Posterior vena cava (tissue), 2 donors: ENCODE measurements around the gene RNF40. TPM values are rescaled to one million over a fixed set of nuclear protein-coding genes. Genes with fewer than 3 reads are reported as not detected.

Source experiments
- DNase-seq: peaks from one replicate; pipeline ENCODE4 v3.0.0-alpha.2; 2020; ENCODE audit warnings: low spot score
- intact Hi-C, 2 donors: fragments of 100-400 bp; cut with DNase I; formaldehyde crosslinking; loops; one replicate each; pipeline versions ENCODE4 v1.14.1 to v1.14.2; 2022 to 2023
- total RNA-seq, 2 donors: library from RNA; stranded (reverse); fragmentation: NEBNext Ultra II Directional; extraction: Animal tissue kit (Norgen Biotek cat#: 25700); gene quantifications; one replicate each; pipeline ENCODE4 v1.2.1, GENCODE V29; 2021
- donor health status: DM: yes; HTN: yes; CAD: no.
- donor health status: DM: yes; HTN: yes; CAD: no.

The RNF40 gene
- total RNA-seq, 2 donors from 2014 or later, result 60.9 to 66.5 TPM

DNA sequence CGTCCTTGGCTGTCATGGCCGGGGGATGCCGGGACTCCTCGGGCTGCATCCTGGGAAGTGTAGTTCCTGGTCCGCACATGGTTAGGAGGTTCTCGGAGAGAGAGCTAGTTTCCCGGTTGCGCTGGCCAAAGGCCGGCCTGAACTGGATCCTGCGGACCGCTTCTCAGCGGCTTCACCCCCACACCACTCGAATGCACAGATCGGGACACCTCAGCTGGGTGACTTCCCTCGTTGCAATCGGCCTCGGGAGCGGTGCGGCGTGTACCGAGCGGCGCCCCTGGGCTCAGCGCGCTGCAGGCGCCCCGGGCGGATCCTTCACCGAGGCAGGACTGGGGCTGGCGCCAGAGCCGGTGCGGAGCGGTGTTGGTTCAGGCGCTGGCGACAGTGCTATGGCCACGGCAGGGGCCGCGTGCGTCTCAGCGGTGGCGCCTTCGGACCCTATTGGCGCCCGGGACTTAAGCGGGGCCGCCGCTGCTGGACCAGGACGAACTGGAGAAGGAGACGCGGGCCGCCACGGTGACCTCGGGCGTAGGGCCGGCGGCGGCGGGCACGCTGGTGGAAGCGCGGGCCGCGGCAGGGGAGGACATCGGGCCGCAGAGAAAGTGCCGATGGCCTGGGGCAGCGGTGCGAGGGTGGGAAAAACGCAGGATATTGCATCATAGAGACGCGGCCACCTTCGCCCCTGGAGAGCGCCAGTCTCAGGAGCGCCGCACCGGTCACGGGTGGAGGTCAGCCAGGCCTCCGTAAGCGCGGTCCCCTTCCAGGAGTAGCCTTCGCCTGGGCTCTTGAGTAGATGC lies 13.5 kb downstream of the RNF40 start:
- intact Hi-C loops, result no loop called here
- peak; percentile 93 for DNase-seq

DNA sequence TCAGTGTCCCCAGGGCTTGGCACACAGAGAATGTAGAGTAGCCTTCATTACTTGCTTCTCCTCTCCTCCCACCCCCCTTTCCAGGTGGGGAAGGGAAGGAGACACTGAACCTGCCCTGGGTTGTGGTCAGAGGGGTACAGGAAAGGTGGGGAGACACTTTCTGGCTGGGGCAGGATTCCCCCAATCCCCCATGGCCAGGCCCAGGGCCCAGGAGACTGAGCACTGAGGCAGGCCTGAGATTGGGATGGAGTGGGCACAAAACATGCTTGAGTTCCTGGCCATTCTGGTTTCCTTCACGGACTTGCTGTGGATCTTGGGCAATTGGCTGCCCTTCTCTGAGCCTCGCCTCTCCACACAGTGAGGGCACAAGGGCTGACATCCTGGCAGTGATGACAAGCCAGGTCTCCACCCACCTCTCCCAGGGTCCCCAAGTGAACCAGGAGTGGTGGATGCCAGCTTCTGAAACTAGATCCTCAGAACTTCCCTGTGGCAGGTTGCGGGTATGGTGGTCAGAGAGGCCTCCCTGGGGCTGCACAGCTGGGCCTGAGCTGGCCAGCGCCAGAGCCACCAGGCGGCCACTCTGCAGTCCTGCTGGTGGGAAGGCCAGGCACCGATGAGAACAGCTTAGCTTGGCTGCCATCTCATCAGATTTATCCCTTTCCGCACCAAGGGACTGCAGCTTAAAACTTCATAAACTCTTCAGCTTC lies 15.6 kb downstream of the RNF40 start:
- no peak for DNase-seq
- intact Hi-C loops, result no loop called here

DNA sequence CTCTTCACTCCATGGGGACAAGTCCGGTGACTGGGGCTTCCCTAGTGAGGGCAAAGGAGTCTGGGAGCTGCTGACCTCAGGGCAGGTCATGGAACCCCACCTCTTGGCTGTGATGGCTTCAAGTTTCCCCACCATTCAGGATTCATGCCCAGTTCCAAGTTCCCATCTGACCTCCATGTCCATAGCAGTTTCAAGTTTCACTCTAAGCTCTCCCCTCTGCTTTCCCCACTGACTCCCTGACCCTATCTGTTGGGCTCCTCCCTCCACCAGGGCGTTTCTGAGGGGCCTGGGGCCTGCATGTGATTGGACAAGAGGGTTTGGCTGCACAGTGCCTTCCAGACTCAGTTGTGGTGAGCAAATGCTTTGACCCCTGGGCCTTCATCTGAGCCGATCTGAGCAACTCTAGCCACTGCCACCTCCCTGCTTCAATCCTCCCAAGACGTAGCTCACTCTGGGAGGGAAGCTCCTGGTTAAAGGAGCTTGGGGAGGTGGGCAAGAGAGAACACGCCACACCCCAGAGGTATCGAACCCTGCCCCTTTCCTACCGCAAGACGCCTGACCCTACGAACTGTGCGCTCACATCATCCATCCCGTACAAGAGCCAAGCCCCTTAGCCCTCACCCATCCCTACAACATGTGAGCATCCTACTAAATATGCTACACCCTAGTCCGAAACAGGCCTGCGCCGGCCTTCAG lies 16.6 kb downstream of the RNF40 start:
- no peak for DNase-seq
- intact Hi-C loops, result no loop called here

DNA sequence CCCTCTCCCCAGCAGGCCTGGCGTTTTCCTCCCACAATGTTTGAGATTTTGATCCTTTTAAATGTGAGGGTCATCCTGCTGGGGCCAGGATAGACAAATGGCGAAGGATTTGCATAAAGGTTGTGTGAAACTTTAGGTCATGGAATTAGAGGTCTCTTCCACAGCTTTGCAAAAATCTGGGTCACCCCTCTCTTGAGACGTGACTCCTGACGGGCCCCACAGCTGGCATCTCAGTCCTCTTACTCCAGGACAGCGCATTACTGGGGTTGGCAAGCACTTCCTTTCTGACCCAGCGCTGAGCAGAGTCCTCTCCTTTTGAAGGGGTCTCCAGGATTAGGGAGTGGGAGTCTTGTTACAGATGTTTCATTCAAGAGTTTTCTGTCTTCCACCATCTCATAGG lies 17.5 kb downstream of the RNF40 start:
- no peak for DNase-seq
- intact Hi-C loops, result no loop called here

DNA sequence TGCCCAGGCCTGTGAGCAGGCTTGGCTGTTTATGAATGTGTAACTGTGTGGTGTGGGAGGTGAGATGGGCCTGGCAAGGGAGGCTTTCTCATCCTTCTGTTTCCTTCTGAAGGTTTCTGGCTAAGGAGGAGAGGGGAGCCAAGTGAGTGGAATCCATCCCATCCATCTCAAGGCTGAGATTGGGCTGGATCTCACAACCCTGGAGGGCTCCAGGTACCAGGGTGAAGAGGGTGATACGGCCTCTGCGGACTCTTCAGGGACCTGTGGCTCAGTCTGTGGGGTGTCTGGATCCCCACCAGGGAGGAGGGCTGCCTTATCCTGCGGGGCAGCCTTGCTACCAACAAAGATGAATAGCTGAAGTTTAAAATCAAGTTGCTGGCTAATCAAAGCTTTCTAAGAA lies 17.9 kb downstream of the RNF40 start:
- intact Hi-C loops, result no loop called here
- no peak for DNase-seq

- no peak for DNase-seq
- intact Hi-C loops, result no loop called here
Measured at GRCh38 chr16:30780549-30780948, 18.4 kb downstream of the RNF40 start.

GRCh38 chr16:30782486-30783279 lies 20.6 kb downstream of the RNF40 start:
- intact Hi-C loops, result no loop called here
- no peak for DNase-seq

GRCh38 chr16:30783280-30784109 lies 21.4 kb downstream of the RNF40 start:
- intact Hi-C loops, result no loop called here
- no peak for DNase-seq

DNA sequence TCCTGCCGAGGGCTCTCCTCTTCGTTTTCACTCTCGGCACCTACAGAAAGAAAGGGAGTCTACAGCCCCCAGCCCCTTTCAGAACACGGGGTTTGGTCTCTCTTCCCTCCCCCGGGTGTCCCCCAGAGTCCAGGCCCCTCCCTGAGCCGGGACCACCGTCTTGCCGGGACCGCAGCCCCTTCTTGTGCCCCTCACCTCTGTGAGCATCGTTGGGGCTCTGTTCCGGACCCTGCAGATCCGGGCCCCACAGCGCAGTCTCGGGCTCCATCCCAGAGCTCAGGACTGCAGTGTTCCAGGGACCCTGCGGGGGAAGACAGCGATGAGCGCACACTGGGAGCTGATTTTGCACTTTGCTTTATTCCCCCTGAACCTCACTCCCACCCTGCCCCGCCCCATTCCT lies 22.1 kb downstream of the RNF40 start:
- DNase-seq, result no peak
- intact Hi-C loops, result no loop called here

DNA sequence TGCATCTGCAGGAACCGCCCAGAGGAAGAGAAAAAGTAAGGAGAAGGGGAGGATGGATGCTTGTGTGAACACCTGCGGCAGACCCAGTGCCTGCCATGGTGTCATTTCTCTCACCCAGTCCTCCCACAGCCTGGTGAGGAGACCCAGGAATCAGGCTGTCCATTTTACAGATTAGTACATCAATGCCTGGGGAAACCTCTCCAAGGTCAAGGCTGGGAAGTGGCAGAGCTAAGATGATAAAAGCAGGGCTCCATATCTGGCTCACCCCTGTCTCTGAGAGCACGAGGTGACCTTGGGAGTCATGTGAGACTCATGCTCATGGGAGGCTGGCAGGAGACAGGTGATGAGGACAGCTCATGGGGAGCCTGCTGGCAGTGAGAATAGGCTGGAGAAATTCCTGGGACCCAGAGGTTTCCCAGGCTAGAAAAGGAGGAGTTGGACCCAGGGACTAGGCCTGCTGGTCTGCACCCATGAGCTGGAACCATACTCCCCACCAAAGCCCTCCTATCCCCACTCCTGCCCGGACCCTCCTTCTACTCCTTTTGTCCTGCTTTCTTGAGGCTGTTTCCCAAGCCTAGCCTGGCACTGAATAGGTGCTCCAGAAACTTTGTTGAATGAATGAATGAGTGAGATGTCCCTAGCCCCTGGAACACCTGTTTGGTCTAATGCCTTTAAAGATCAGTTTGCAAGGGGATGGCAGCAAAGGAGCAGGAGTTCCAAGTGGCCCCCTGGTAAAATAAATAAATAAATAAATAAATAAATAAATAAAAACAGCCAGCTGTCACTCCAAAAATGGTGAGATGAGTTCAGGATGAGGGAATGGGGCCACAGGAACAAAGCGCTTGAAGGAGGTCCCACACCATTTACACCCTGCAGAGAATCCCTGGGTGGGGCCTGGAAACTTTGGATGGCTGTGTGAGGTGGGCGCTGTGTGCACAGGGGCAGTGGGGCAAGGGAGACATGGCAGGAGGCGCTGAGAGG lies 23.3 kb downstream of the RNF40 start:
- no peak for DNase-seq
- intact Hi-C loops, result no loop called here

- peak; percentile 88 for DNase-seq
- intact Hi-C loops, result no loop called here
Measured at GRCh38 chr16:30786115-30786935, 24.2 kb downstream of the RNF40 start.

GRCh38 chr16:30786936-30787612 lies 25.0 kb downstream of the RNF40 start, which contains the start of gene ZNF629:
Gene ZNF629, minus strand, starts transcription at chr16:30787205. Its CDS starts 2,723 bp downstream, at chr16:30784482.
- intact Hi-C loops, result no loop called here
- DNase-seq, result peak; percentile 89

GRCh38 chr16:30787613-30788378 lies 25.7 kb downstream of the RNF40 start:
- intact Hi-C loops, result no loop called here
- DNase-seq, result no peak

DNA sequence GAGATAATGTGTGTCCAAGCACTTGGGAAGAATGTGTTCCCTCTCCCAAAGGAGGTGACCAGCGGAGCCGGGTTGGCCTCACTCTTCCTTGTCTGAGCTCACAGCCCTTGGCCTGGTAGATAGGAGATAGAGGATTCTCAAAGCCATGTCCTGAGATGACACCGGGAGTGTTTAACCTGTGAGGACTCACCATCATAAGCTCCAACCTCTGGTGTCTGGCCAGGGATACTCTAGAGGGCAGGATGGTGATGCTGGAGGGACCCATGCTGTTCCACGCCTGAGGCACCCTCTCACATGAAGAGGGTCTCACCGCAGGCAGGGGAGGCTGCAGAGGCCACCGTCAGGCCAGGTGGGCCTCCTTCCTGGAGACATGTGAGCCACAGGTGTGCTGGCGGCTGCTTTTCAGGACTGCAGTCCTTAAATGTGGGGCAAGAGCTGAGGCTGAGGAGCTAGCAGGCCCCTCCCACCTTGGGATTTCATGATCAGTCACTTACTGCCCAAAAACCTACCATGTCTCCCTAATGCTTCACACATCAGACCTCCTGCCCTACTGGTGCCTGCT lies 31.5 kb downstream of the RNF40 start:
- intact Hi-C loops, result no loop called here
- DNase-seq, result no peak

GRCh38 chr16:30794634-30795033 lies 32.5 kb downstream of the RNF40 start:
- intact Hi-C loops, result no loop called here
- DNase-seq, result no peak
